IPS-NIHi7 (cell line): Measurements from ENCODE around the gene DEGS2.

Experiments used
- DNase-seq: peaks from one replicate; pipeline ENCODE4 v3.0.0; 2012; ENCODE audit warnings: mixed read lengths; ENCODE audit errors: extremely low spot score

Gene DEGS2

GRCh38 chr14:100115236-100115635 lies 44.2 kb downstream of the DEGS2 start:
- no peak for DNase-seq

GRCh38 chr14:100114109-100114765 lies 45.2 kb downstream of the DEGS2 start:
- no peak for DNase-seq

DNA sequence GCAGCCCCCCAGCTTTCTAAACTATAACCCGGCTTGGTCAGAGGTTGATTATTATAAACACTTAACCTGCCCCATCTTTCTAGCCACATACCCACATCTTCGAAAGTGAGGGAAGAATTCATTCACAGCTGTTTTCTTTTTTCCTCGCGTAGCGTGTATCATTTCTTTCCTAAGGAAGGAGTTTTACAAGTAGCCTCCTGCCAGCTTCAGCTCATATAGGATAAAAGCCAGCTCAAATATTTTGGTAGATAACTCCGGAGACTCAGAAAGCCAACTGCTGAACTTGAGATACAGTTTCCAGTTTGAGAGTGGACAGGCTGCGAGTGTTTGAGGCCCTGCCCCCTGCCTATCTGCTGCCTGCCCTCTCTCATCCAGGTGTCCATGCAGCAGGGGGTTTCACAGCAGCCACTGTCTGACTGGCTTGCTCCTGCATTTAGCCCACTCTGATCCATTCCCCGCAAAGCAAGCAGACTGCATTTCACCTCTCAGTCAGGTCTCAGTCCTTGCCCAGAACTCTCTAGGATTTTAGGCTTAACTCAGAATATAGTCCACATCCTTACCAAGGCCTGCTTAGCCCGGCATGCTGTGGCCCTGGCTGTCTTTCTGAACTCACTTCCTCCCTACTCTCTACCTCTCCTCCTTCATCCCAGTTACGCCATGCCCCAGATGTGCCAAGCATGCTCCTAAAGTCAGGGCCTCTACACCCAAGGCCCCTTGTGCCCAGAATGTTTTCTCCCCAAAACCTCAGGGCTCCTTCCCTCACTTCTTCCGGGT lies 47.3 kb downstream of the DEGS2 start:
- no peak for DNase-seq

GRCh38 chr14:100110816-100111215 lies 48.6 kb downstream of the DEGS2 start:
- DNase-seq = no peak

GRCh38 chr14:100109594-100109955 lies 49.9 kb downstream of the DEGS2 start:
- no peak for DNase-seq

GRCh38 chr14:100108840-100109593 lies 50.4 kb downstream of the DEGS2 start:
- no peak for DNase-seq

GRCh38 chr14:100108042-100108825 lies 51.2 kb downstream of the DEGS2 start:
- DNase-seq = peak; percentile 96

DNA sequence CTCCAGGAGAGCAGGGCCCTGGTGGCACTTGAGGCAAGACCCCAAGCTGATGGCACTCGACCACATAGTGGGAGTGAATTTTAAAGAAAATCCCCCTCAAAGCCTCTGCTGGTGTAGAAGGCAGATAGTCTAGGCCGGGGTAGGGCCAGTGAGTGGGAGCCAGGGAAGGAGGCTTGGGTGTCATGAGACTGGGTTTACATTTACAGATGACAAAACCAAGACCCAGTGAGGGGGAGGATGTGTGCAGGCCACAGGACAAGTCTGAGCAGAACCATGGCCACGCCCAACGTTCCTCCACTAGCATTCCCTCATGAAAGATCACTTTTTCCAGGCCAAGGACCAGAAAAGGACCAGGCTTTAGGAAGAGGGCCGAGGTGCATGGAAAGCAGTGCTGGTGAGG lies 52.2 kb downstream of the DEGS2 start:
- DNase-seq = no peak

GRCh38 chr14:100106250-100107112 lies 53.0 kb downstream of the DEGS2 start:
- no peak for DNase-seq

GRCh38 chr14:100105357-100106169 lies 53.9 kb downstream of the DEGS2 start:
- DNase-seq = no peak

DNA sequence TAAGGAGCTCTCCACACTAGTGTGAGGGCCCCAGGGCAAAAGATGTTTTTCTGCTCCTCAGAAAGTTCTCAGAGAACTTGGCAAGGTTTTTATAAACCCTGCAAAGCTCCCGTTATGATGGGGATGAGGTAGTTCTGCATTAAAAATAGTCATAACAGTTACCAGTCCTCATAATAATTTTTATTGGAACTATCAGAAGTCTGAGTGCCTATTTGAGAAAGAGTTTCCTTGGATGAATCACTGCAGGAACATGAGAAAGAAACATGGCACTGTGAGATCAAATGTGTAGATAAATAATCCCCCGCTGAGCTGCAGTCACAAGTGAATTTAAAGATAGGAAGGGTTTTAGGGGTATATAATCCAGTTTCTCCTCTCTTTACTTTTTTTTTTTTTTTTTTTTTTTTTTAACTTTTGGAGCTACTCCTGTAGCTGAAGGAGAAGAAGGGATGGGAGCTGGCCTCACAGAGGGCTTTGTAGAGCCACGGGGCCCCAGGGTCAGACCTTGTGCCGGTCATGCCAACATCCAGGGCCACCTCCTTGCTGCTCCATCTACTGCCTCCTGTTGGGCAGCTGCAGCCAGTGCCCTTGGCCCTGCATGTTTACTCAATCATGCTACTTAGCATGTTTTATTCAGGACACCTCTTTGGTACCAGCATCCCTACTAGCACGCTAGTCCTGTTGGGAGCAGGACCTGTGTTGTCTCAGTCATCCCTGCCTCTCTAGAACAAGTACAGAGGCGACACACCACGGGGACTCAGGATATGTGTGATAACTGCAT lies 54.7 kb downstream of the DEGS2 start:
- DNase-seq = no peak

- DNase-seq = no peak
Measured at GRCh38 chr14:100104006-100104352, 55.5 kb downstream of the DEGS2 start.

DNA sequence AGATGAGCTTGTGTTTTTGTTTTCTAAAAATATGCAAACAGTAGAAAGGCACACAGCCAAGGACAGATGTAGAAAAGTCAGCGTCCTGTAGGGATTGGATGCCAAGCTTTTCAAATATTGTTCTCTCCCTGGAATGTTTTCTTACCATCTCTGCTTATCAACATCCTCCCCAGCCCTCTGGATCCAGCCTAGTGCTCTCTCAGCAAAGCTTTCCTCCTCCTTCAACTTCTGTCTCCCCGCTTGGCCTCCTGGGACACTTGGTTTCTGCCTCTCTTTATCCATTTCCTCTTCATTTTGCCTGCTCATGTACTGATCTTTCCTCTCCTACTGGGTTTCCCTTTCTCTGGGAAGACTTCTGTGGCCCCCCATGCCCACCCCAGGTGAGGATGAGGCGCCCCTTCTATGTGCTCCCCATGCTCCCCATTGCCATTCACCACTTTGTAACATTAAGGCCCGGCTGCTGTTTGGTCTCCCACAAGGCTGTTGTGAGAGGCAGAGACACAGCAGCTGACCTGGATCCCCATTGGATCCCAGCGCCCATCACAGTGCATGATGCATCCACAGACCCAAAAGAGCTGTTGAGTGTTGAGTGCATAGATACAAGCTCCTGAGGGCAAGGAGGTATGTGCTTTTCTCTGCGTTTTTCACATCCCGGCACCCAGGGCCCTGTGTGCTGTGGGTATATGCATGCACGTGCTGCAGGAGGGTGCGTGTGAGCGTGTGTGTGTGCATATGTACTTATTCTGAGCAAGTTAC lies 56.0 kb downstream of the DEGS2 start:
- no peak for DNase-seq

DNA sequence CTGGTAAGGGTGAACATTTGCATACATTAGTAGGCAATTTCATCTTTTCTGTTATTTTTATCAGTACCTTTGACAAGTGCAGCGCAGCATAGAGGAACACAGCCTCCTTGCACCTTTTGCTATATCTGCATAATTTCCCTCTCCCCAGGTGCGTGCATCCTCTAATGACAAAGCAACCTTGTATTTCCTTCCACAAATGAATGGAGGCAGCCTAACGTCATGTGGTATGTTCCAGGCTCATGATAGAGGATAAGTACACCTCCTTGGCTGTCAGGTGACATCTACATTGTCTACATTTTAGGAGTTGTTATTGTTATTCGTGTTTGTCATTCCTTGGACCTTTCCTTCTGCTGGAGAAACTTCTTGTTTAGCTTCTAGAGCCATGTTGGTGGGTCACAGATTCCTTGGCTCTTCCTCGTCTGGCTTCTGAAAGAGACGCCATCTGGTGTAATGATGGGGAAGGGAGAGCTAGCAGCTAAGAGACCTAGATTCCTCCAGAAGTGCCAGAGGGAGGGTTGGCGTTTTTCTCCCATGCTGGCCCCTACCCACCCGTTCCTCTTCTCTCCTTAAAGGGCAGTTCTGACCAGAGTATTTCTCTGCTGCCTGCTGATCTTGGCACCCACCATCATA lies 57.2 kb downstream of the DEGS2 start:
- DNase-seq = no peak

DNA sequence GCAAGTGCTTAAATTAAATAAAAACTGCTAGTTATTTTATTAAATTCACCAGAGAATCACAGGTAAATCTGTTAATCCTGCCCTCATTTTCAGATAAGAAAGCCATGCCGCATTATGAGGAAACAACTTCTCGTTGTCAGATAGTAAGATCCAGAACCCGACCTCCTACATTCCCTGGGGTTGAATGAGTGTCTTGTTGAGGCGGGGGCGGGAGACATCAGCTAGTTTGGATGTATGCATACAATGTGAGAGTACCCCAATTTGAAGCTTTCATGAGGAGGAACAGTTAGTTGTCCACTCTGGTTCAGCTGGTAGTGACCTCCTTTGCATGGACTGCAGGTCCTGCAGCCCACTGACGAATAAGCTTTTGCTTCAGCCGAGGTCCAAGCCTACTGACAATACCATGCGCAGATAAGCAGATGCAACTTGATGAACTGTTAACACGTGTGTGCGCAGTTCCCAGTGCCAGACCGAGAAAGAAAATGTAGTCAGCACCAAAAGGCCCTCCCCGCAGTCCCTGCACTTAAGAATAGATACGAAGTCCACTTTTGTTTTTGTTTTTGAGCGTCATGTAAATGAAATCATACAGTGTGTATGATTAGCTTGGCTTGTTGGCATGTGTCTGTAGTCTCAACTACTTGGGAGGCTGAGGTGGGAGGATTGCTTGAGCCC lies 59.3 kb downstream of the DEGS2 start:
- no peak for DNase-seq

GRCh38 chr14:100098171-100098570 lies 61.3 kb downstream of the DEGS2 start:
- no peak for DNase-seq

DNA sequence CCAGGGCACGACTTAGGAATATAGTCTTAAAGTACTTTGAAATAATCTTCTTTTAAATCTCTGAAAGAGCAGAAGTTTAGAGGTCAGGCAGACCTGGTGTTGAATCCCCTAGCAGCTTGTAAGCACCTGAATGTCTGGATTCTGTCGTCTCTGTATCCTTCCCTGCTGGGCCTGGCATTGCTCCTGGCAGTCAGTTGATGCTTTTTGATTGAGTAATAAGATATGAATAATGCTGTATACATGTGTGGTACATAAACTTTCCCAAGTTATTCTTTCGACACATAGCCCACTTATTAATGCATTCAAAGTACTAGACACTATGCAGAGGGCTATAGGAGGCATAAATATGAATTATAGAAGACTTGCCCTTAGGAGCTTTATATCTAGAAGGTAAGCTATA lies 62.8 kb downstream of the DEGS2 start:
- no peak for DNase-seq
